ENCODE results near the gene KCNMA1. TPM values are rescaled to one million over a fixed set of nuclear protein-coding genes. Genes with fewer than 3 reads are reported as not detected.

Gene KCNMA1
- total RNA-seq, 1 donor from 2014 or later = 5.4 TPM

DNA sequence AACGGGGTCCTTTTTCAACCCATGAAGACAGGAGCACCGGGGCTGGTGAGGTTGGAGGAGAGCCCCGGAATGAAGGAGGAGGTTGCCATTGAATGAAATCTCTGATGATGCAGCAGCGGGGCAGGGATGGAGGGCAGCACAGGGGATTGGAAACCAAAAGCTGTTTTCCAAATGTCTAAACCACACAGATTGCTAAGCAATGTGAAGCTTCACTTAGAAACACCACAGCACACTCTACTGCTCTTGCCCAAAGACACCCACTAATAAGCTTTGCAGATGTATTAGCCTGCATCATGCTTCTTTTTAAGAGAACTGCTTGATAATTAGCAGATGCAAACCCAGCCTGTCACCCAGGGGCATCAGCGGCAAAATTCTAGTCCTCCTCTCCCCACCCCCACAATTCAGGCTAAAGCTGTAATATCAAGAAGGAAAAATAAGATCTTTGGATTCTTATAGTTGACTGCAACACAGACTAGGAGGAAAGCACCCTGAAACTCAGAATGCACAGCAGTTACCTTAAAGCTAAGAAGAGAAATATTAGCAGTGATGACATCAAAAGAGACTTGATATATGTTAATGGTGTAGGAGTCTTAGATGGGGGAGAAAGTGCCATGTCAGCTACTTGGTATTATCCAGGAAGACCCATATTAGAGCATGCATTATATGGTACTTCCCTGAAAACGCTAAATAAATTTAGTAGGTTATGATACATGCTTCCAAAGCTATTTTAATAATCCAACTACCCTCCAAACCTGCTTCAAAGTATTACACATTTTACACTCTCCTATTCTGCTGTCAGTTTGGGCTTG is 666.7 kb downstream of the KCNMA1 start:
- no peak for ATAC-seq

DNA sequence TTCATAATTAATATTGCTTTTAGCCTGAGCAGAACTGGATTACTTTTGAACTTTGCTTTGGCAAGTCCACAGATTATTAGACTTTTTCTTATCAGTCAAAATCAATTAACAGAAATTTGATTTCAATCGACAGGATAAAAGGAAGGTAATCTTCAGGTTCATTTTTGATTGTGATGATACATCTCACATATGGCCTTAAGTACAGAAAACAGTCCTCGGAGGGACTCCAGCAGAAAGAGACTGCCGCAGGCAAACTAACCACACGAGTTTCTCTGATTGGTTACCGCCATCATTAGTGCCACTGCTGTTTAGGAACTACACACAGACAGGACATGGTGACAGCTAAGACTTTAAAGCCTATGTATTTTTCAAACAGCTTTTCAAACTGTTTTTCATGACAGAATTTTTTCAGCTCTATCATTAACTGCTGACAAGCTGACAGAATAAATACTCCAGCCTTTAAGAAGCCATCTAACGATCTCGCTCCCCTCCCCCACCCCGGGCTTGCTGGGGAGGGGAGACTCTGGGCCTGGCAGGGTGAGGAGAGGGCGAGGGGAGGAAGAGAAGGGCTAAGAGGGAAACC is 668.2 kb downstream of the KCNMA1 start:
- ATAC-seq = no peak

DNA sequence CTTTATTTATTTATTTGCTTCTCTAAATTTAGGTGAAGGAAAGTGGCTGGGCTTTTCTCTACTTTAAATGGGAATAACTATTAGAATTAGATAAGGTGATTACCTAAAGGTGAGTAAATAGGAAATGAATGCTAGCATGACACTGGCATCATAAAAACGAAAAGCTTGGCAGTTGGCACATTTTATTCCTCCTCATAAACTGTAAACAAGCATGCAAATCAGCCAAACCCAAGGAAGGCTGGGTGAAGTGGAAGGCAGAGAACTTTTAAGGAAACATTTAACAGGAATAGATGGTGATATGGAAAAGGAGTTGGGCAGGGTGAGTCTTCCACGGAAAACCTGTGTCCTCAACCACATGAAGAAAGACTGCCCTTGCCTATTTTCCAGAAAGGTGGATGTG is 669.1 kb downstream of the KCNMA1 start:
- ATAC-seq = no peak

DNA sequence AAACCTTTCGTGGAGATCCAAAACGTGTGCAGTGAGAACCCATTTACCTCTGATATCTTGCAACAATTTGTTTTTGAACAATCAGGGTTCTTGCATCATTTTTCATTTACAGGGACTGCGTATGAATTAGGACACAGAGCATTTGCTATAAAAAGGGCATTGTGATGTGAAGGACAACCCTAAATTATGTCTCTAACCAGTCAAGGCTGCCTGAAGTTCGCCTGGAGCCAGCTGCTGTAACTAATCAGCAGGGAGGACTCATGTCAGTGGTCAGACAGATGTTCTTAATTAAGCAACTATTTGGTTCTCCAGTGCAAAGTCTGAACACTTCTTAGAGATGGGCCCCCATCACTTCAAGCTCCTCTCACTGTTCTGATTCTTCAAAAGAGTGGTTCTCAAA is 674.8 kb downstream of the KCNMA1 start:
- ATAC-seq = no peak

DNA sequence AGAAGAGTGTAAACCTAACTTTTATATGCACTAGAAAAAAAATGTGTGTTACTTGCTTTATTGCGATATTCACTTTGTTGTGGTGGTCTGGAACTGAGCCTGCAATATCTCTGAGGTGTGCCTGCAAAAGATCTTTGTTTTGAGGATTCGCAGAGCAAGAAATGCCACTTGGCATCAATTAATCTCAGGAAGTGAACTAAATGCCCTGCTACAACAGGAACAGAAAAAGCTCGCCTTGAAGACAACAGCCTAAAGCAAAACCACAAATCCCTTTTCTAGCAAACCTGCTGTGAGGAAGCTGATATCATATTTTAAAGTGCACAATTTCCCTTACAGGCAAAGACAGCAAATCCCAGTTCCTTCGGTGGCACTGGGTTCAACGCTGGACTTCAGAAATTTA is 675.8 kb downstream of the KCNMA1 start:
- ATAC-seq = no peak

DNA sequence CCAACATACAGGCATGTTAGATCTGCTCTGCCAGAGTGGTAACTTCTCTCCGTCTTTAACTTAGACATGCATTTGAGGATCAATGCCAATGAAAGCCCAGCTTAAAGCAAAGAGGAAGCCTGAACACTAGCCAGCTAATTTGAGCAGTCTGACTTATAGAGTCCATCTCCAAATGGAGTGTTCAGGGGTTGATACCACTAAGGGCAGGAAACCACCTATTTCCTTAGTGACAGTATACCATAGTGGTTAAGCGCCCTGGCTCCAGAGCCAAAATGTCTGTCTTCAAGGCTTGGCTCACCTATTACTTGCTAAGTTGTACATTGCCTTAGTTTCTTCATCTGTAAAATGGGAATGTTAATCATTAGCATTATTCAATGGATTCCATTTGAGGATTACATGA is 678.5 kb downstream of the KCNMA1 start:
- ATAC-seq = no peak

DNA sequence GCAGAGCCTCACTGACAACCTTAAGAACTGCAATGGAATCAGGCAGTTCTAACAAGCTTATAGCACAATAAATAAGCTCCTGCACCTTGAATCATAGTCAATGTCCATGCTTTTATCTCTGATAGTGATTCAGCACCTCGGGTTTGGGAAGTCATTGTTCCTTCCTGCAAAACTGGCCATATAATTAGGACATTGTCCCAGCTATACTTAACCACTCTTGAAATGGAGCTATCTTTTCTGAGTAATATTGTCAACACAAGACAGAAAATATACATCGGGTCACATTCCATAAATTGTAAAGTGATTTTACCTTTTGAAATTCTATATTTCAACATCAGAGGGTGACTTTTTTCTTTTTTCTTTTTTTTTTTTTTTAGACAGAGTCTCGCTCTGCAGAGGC is 682.8 kb downstream of the KCNMA1 start:
- no peak for ATAC-seq

DNA sequence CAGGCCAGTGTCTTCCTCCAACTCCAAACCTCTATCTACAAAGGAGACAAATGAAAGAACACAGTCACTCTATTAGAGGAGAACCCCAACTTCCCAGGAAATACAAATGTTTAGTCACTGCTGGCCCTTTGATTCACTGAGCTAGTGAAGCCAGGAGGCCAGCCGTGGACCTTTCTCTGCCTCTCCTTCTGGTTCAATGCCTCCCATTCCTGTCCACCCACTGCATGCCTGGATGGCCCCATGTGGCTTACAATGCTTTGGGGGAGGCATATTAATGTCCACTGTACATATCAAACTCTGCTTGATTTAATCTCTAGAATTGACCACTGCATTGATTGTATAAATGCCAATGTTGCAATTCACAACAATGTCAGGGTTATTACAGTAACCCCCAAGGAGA is 687.3 kb downstream of the KCNMA1 start:
- ATAC-seq = no peak

DNA sequence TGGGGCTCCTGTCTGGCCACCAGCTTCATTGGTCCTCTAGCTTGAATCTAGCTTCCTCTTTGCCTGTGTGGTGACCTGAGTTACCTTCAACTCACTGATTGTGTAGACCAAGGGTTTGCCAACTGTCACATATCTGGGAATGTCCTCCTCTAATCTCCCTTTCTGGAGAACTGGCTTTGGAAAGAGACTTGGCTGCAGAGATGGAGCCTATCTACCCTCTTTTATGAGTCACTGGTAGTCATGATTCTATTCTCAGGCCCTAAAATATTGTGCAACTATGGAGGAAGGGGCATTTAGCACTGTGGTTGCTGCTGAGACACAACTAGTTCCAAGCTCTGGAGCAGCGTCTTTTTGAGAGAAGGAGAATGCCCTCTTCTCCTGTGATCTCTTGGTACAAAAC is 691.3 kb downstream of the KCNMA1 start:
- ATAC-seq = no peak

DNA sequence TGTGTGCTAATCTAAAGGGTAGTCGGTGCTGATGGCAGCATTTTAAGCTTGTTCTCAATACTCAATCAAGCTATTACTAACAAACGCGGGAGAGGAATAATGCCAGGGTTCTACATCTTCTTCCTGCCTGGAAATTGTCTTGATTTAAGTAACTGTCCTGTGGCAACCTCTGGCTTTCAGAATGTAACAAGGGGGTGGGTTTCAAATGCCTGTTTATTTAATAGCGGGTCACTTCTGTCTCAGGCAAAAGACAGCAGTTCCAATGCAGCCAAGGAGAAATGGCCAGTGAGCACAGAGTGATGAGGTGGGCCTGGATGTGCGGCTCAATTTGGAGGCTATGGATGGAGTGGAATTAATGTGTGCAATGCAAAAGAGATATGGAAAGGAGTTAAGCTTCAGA is 692.4 kb downstream of the KCNMA1 start:
- ATAC-seq = no peak

DNA sequence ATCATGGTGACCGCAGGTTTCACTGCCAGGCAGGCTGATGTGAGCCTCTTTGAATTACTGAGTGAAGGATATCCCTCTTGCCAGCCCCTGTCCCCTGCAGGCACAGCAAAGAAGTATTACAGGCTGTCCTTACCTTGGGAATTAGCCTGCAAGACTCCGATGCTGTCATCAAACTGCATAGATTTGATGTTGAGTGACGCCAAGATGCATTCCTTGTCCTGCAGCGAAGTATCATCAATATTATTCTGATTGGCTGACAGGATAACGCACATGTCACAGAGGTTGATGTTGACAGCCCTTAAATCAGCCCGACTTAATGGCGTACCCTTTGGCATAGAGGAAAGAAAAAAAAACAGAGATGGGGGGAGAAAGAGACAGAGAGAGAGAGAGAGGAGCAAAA is 693.0 kb downstream of the KCNMA1 start:
- ATAC-seq = no peak

DNA sequence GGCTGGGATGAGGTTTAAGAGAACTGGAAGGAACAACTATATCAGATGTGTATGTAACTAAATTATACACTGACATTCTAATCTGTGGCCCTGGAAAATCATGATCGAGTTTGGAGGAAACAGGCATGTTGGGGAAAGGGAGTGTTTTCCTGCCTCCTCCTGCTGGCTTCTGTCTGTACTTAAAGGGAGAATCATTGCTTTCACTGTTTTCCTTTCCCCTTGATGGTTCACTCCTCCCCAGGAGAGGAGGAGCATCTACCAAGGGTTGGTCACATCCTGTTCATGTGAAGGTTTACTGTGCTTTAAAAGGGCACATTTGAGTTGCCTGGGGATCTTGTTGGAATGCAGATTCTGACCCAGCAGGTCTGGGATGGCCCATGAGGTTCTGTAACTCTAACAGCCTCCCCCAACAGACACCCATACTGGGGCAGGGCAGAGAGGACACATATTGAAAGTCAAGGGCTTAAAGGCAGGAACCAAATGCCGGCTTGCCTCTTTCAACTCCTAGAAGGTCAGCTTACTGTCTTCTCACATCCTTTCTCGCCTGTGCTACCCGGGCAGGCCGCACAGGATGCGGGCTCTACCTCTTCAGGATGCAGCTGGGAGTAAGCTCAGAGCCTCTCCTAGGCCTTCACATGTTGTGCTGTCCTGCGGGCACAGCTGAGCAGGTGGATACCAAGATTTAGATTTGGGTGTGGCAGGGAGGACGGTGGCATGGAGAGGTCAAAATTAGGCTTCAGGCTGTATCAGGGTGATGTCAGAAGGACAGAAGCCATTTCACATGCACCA is 694.8 kb downstream of the KCNMA1 start:
- no peak for ATAC-seq

DNA sequence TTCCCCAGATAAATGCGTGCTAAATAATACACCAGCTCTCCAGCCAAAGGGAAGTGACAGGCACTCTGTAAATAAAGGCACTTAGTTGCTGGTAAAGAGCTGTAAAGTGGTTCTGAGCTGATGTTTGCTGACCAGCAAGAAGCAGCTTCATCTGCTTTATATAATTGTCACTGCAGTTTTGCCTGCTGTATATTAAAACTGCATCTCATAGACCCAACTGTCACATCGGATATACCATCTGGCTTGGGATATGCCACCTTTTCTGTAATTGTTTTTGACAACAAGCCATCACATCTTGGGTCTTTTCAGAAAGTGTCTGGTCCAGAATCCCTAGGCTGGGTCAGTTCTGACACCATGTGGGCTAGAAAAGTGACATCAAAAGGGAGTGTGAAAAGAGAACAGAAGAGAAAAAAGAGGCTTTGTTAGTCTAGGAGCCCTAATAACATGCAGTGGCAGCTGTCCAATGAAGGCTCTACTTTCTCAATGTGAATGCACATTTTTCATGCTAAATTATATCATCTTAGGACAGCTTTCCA is 697.6 kb downstream of the KCNMA1 start:
- no peak for ATAC-seq

DNA sequence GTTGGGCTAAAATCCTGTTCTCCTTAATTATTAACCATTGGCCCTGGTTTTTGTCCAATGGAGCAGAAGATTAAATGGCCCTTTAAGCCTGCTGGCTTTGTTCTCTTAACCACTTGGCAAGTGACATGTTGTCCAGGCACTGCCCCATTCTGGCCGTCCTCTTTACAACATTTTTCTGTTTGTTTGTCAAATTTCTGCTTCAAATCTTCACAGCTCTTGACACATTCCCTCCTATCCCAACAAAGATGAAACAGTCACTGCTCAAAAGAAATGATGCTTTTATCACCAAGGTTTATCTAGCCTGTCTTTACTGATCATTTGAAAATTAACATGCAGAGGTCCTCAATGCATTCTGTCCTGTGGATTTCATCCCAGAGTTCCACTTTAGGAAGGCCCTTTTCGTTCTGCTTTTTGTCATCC is 700.4 kb downstream of the KCNMA1 start:
- no peak for ATAC-seq

DNA sequence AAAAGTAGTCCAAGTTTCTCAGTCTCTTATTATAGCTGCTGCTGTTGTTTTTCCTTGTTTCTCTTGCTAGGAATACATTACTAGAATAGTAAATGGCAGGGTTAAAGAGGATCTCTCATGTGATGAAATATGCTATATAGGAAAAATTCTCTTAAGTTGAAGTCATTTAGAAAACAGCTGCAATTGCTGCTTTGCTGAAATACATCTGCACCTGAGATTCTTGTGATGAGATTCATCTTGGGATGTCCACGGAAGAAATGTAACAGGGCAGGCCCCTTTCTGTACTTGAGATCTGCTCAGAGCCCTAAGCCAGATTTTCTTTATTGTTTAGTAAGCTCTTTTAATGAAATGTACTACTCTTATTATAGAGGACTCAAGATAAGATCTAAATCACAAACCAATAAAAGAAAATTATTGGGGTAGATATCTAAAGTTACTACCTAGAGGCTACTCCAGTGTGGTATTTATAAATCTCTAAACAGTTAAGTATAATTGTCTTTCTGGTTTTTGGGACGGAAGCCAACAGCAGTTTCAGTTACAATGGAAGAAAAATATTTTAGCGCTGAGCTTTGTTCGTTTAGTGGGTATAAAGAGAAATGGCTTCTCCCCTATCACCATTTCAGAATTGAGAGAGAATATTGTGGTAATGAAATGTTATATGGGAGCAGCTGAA is 701.5 kb downstream of the KCNMA1 start:
- no peak for ATAC-seq

DNA sequence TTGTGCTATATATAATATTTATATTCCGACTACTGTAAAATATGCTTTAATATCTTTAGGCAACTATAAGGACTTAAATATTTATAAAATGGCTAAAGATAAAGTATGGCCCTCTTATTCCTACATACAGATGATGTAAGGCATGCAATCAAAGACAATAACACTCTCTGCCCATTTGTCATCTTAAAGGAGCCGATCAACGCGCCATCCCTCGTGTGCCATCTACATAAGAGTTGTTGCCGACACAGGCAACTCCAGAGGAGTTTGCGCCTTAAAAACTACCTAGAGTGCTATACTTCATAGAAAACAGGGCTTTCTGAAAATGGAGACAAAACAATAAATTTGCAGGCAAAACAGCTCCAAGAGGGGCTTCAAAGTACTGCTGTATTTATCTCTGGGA is 709.0 kb downstream of the KCNMA1 start:
- no peak for ATAC-seq

DNA sequence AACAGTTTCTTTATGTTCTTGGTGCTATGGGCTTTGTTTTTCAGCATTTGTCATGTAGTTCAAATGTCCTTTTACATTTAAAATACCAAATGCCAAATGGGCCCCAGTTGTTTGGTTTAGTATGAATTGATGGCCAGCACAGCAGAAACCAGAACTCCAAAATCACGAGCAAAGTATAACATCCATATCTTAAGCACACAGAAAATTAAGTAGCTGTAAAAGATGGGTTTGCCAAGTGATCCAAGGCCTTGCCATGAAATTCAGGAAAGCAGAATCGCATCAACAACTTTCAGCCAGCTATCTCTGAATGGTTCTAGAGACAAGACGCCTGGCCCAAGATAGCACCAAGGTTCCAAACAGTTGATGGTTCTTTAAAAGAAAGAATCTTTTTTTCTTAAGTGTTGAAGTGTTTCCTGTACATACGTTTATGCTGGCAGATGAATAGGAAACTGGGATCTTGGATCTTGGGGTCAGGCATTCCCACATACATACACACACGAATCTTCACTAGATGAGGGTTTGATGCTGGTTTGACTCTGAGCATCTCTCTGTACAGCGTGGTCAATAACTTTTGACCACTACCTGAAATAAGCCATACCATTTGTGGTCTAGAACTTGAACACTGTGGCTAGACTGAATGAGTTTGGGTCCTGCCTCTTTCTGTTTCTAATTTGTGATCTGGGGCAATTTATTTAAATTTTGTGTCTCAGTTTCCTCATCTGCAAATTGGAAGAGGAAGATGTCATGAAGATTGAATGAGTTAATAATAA is 711.8 kb downstream of the KCNMA1 start:
- no peak for ATAC-seq

DNA sequence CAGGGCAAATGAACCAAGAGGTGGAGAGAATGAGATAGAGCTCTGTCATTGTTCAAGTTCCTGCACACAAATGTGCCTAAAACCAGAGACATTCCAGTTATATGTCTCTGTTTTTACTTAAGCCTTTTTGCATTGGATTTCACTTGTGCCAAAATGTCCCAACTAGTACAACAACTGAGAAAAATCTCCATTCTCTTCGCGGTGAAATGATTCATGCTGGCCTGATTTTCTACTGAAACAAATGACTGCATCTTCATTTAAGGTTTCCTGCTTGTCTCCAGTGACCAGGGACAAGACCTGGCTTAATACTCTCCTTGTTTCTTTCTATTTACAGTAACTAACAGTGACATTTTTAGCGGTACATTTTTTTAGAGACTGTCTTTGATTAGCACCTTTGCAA is 714.9 kb downstream of the KCNMA1 start:
- ATAC-seq = no peak

DNA sequence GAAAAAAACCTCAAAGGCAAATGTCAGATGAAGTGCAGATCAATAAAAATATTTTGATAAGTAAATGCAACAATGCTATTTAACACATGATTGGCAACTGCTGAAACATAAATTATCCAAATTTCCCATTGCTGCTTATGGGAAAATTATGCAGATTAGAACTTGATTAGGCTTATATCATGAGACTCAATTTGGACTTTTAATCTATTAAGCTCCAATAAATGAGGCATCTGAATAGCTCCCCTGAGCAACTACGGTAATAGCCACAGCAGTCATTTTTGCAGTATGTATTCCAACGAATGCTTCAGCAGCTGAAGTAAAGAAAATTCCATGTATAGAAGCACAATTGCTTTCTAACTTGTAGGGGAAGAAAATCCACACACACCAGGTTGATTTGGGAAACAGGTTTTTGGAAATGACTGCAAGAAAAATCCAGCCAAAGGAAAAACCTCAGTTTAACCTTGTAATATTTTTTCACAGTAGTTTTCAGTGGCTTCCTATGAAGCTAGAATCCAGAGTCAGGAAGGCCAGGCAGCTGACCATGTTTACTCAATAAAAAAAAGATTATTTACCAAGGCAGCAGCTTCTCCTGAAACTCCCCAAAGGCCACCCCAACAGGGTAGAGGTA is 716.1 kb downstream of the KCNMA1 start:
- ATAC-seq = no peak

DNA sequence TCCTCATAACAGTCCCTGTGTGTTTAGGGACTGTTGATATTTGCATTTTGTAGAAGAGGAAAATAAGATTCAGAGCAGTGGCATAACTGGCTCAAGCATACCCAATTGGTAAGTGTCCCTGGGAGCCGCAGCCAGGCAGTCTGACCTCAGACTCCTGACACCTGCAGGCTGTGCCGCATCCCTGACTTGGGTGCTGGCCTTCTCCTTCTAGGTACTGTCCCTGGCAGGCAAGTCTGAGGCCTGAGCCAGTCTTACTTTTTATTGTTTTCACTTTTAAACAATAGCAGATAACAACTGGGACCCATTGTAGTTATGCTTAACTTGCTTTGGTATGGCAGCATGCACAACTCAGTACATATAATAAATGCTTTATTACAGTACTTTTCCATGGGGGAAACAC is 717.0 kb downstream of the KCNMA1 start:
- ATAC-seq = no peak

DNA sequence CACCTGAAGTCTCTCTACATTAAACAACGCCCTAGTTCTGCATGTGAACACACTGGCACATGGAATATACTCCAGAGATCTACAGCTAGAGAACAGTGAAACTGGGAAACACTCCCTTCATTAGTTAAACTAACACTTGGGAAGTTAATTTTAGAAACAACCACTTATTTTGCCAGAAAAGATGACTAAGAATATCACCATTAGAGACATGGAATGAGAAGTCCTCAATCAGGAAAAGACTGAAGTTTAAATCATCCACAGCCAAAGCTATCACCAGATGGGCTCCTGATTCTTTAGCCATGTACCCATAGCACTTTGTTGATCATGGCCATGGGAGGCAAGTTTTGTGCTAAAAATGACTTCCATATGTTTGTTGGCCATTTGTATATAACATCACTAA is 719.5 kb downstream of the KCNMA1 start:
- no peak for ATAC-seq

DNA sequence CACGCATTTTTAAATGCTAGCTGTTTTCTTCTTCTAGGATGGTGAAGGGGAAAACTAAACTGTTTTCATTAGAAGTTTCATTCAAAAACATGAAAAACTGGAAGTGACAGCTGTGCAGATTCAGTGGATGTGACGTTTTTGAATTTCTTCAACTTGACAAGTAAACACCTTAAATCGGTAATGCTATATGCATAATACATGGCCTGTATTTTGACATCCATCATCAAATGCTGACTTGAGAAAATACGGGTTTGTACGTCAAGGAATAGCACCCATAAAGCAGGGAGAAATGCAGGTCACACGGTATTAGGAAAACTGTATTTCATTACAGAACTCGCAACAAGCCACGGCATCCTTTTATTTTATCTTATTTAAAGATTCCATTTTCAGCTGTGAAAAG is 720.5 kb downstream of the KCNMA1 start:
- ATAC-seq = no peak
